Natural killer cell (primary cell): Measurements from ENCODE around the gene PHF21A. TPM values are rescaled to one million over a fixed set of nuclear protein-coding genes. Genes with fewer than 3 reads are reported as not detected.

Experiments
- ATAC-seq, 3 donors: fragments of 150-1000 bp in 2 of 3; fragments of 200-7000 bp in 1 of 3; cut with Tn5 transposase; 1 replicate in 1 of 3; 2 replicates in 2 of 3; pipeline ENCODE4 v1.10.0; 2021; ENCODE audit warnings: mild to moderate bottlenecking in 2 of 3, moderate library complexity in 2 of 3
- DNase-seq, 2 donors: peaks; one replicate each; pipeline versions ENCODE4 v3.0.0 to v3.0.0-alpha.2; 2013 to 2021; ENCODE audit warnings: mixed read lengths in 1 of 2
- H3K27ac ChIP-seq: one replicate; pipeline ENCODE4 v1.5.1; 2013; ENCODE audit warnings: mild to moderate bottlenecking, low read length
- H3K27me3 ChIP-seq: one replicate; pipeline ENCODE4 v1.6.1; 2013; ENCODE audit warnings: low read length; ENCODE audit not compliant: control insufficient read depth, insufficient read depth
- H3K36me3 ChIP-seq: one replicate; pipeline ENCODE4 v1.6.1; 2013; ENCODE audit warnings: low read length; ENCODE audit not compliant: control insufficient read depth, insufficient read depth
- H3K4me1 ChIP-seq: one replicate; pipeline ENCODE4 v1.6.1; 2013; ENCODE audit warnings: low read length; ENCODE audit not compliant: control insufficient read depth, insufficient read depth
- H3K4me3 ChIP-seq: one replicate; pipeline ENCODE4 v1.5.1; 2013; ENCODE audit warnings: low read length
- H3K9me3 ChIP-seq: one replicate; pipeline ENCODE4 v1.6.1; 2013; ENCODE audit warnings: low read length; ENCODE audit not compliant: control insufficient read depth, insufficient read depth
- H3K27ac Mint-ChIP-seq, 2 donors: one replicate each; pipeline ENCODE4 v1.8.0; 2022; ENCODE audit warnings: mild to moderate bottlenecking in 2 of 2, mixed read lengths in 2 of 2, moderate library complexity in 1 of 2
- H3K27me3 Mint-ChIP-seq, 2 donors: one replicate each; pipeline ENCODE4 v1.8.0; 2022; ENCODE audit warnings: low read depth in 2 of 2, mixed read lengths in 2 of 2
- H3K36me3 Mint-ChIP-seq: one replicate; pipeline ENCODE4 v1.8.0; 2022; ENCODE audit warnings: mixed read lengths
- H3K4me1 Mint-ChIP-seq, 2 donors: one replicate each; pipeline ENCODE4 v1.8.0; 2022; ENCODE audit warnings: mixed read lengths in 2 of 2
- H3K4me3 Mint-ChIP-seq: one replicate; pipeline ENCODE4 v1.8.0; 2022; ENCODE audit warnings: mild to moderate bottlenecking, moderate library complexity, mixed read lengths
- H3K9me3 Mint-ChIP-seq, 2 donors: one replicate each; pipeline ENCODE4 v1.8.0; 2022; ENCODE audit warnings: mixed read lengths in 2 of 2
- CTCF ChIP-seq: fragments of 200-600 bp; IDR thresholded peaks from one replicate; pipeline ENCODE4 v1.8.0; 2022; ENCODE audit warnings: antibody characterized with exemption
- WGBS: methylation state at CpG from one replicate; pipeline ENCODE4 v1.1.7; 2013; ENCODE audit warnings: missing lambda C conversion rate; ENCODE audit not compliant: insufficient coverage; 5-methylcytosine and 5-hydroxymethylcytosine counted together
- intact Hi-C: fragments of 100-400 bp; cut with micrococcal nuclease; formaldehyde crosslinking; loops from one replicate; pipeline ENCODE4 v1.14.2; 2022
- total RNA-seq, 4 donors: library from RNA; stranded (reverse); fragments of 120-200 nt in 1 of 4; gene quantifications; one replicate each; pipeline versions ENCODE4 v1.2.3 to v1.2.4, GENCODE V29; 2013 to 2022

Gene PHF21A
- total RNA-seq, 3 donors from 2014 or later (not counting 1 experiment from before 2014, with no cell fraction given), result 138 to 147 (median 139) TPM

GRCh38 chr11:45933131-45933831, 188.0 kb downstream of the PHF21A start:
- peak overlapping the region in 1 of 2 donors; percentile 29 for H3K27ac Mint-ChIP-seq
- peaks cover 60% of the 10 kb centered on the region for H3K4me1 ChIP-seq
- ATAC-seq (no peak), DNase-seq (no peak)
- intact Hi-C loops, result no loop called here
- peaks cover 22 to 24% of the 10 kb centered on the region in 2 donors for H3K4me1 Mint-ChIP-seq
- no peaks in the 10 kb centered on the region for H3K9me3 ChIP-seq
- no peaks in the 10 kb centered on the region for H3K27me3 ChIP-seq
- TF ChIP-seq CTCF, result no peak
- 66% methylated on average over 12 of the region's 15 CpGs for WGBS
- no peaks in the 10 kb centered on the region for H3K27me3 Mint-ChIP-seq
- H3K27ac ChIP-seq, result no peak overlapping the region
- H3K4me3 Mint-ChIP-seq, result no peak overlapping the region
- H3K4me3 ChIP-seq, result peak overlapping the region; percentile 43
- peaks cover 8% of the 10 kb centered on the region for H3K36me3 Mint-ChIP-seq
- peaks cover 55% of the 10 kb centered on the region for H3K36me3 ChIP-seq
- no peaks in the 10 kb centered on the region for H3K9me3 Mint-ChIP-seq

GRCh38 chr11:45932217-45932616, 189.0 kb downstream of the PHF21A start:
- 86% methylated on average over 8 of the region's 8 CpGs for WGBS
- H3K27me3 ChIP-seq, result no peaks in the 10 kb centered on the region
- Mint-ChIP-seq H3K9me3 (no peaks in the 10 kb centered on the region), H3K4me3 (no peak overlapping the region), H3K4me1 (peaks cover 27 to 29% of the 10 kb centered on the region in 2 donors), H3K36me3 (peaks cover 8% of the 10 kb centered on the region), H3K27me3 (no peaks in the 10 kb centered on the region), H3K27ac (peak overlapping the region in 1 of 2 donors; percentile 95)
- intact Hi-C loops, result no loop called here
- peaks cover 47% of the 10 kb centered on the region for H3K36me3 ChIP-seq
- H3K27ac ChIP-seq, result no peak overlapping the region
- peaks cover 67% of the 10 kb centered on the region for H3K4me1 ChIP-seq
- no peak for TF ChIP-seq CTCF
- peak overlapping the region; percentile 43 for H3K4me3 ChIP-seq
- ATAC-seq (no peak), DNase-seq (no peak)
- H3K9me3 ChIP-seq, result no peaks in the 10 kb centered on the region

- TF ChIP-seq CTCF, result no peak
- Mint-ChIP-seq H3K9me3 (no peaks in the 10 kb centered on the region), H3K27ac (peak overlapping the region; percentile 86 to 95), H3K27me3 (no peaks in the 10 kb centered on the region), H3K36me3 (peaks cover 4% of the 10 kb centered on the region), H3K4me3 (no peak overlapping the region), H3K4me1 (peaks cover 30% of the 10 kb centered on the region in 2 donors)
- 93% methylated on average over 10 of the region's 10 CpGs for WGBS
- Histone ChIP-seq H3K27ac (no peak overlapping the region), H3K27me3 (no peaks in the 10 kb centered on the region), H3K4me1 (peaks cover 72% of the 10 kb centered on the region), H3K9me3 (no peaks in the 10 kb centered on the region), H3K4me3 (peak overlapping the region; percentile 43), H3K36me3 (peaks cover 43% of the 10 kb centered on the region)
- DNase-seq, result no peak
- ATAC-seq, result no peak
- intact Hi-C loops, result no loop called here
These were observed 189.5 kb downstream of the PHF21A start for GRCh38 chr11:45931739-45932138.
